Aorta (tissue), 5 donors: Measurements from ENCODE around the gene LIN7A. TPM values are rescaled to one million over a fixed set of nuclear protein-coding genes. Genes with fewer than 3 reads are reported as not detected.

ENCODE experiments used
- ATAC-seq: fragments of 200-7000 bp; cut with Tn5 transposase; one replicate; pipeline ENCODE4 v1.9.1; 2022; ENCODE audit warnings: moderate library complexity; ENCODE audit not compliant: low FRiP score
- DNase-seq, 2 donors: peaks; one replicate each; pipeline ENCODE4 v3.0.0-alpha.2; 2020
- H3K27ac ChIP-seq, 2 donors: one replicate each; pipeline ENCODE4 v1.5.1; 2013; ENCODE audit warnings: low read length in 2 of 2, mild to moderate bottlenecking in 2 of 2, moderate library complexity in 2 of 2, control low read depth in 1 of 2, inconsistent platforms in 1 of 2, low read depth in 1 of 2
- H3K27me3 ChIP-seq, 2 donors: one replicate each; pipeline ENCODE4 v1.6.1; 2013; ENCODE audit warnings: control low read depth in 1 of 2, low read length in 1 of 2, mild to moderate bottlenecking in 1 of 2, moderate library complexity in 1 of 2; ENCODE audit not compliant: insufficient read depth in 2 of 2, control insufficient read depth in 1 of 2
- H3K36me3 ChIP-seq, 2 donors: one replicate each; pipeline ENCODE4 v1.6.1; 2013; ENCODE audit warnings: control low read depth in 1 of 2, low read length in 1 of 2, mild to moderate bottlenecking in 1 of 2; ENCODE audit not compliant: insufficient read depth in 2 of 2, control insufficient read depth in 1 of 2
- H3K4me1 ChIP-seq, 2 donors: one replicate each; pipeline ENCODE4 v1.6.1; 2013; ENCODE audit warnings: low read length in 2 of 2, control low read depth in 1 of 2, mild to moderate bottlenecking in 1 of 2, moderate library complexity in 1 of 2; ENCODE audit not compliant: insufficient read depth in 2 of 2, control insufficient read depth in 1 of 2
- H3K4me3 ChIP-seq, 2 donors: one replicate each; pipeline ENCODE4 v1.5.1; 2013; ENCODE audit warnings: low read length in 2 of 2, control low read depth in 1 of 2, mild to moderate bottlenecking in 1 of 2
- H3K9me3 ChIP-seq: one replicate; pipeline ENCODE4 v1.6.1; 2013; ENCODE audit warnings: mild to moderate bottlenecking, low read length; ENCODE audit not compliant: control insufficient read depth
- WGBS, 2 donors: extraction: QIAGEN DNeasy Blood & Tissue Kit; methylation state at CpG; one replicate each; pipeline ENCODE4 v1.1.7; 2013; 5-methylcytosine and 5-hydroxymethylcytosine counted together
- intact Hi-C, 2 donors: fragments of 100-400 bp; cut with DNase I; formaldehyde crosslinking; loops; one replicate each; pipeline versions ENCODE4 v1.14.2 to v1.15.0; 2022
- polyA plus RNA-seq, 2 donors: library from polyadenylated mRNA; stranded (reverse); fragments of 200-250 nt; gene quantifications; one replicate each; pipeline ENCODE4 v1.2.3, GENCODE V29; 2013
- total RNA-seq, 2 donors: library from RNA; stranded (reverse); fragmentation: NEBNext Ultra II Directional; extraction: Animal tissue kit (Norgen Biotek cat#: 25700); gene quantifications; one replicate each; pipeline ENCODE4 v1.2.1, GENCODE V29; 2021
- donor health status: healthy with polysubstance abuse.
- donor health status: Bipolar disorder and iron deficiency.
- donor health status: DM: no; HTN: no; CAD: no.
- donor health status: DM: no; HTN: no; CAD: no.
- donor health status: DM: yes; HTN: yes; CAD: no.

Gene LIN7A
- total and polyA plus RNA-seq, 4 donors: 0.08 to 5.8 (median 3.5) TPM

- Histone ChIP-seq H3K27me3 (no peaks in the 10 kb centered on the region), H3K36me3 (no peaks in the 10 kb centered on the region), H3K27ac (no peak overlapping the region), H3K4me3 (no peak overlapping the region), H3K4me1 (no peaks in the 10 kb centered on the region), H3K9me3 (no peaks in the 10 kb centered on the region)
- ATAC-seq (no peak), DNase-seq (no peak)
- intact Hi-C loops: no loop called here
Measured at GRCh38 chr12:80872053-80872452, 65.7 kb downstream of the LIN7A start.

GRCh38 chr12:80869264-80869663, 68.5 kb downstream of the LIN7A start:
- Histone ChIP-seq H3K4me3 (no peak overlapping the region), H3K9me3 (peaks cover 1% of the 10 kb centered on the region), H3K4me1 (no peaks in the 10 kb centered on the region), H3K27ac (no peak overlapping the region), H3K27me3 (no peaks in the 10 kb centered on the region), H3K36me3 (no peaks in the 10 kb centered on the region)
- no peak for DNase-seq
- 68 to 71% methylated on average over 2 of the region's 2 CpGs for WGBS, 2 donors
- intact Hi-C loops: no loop called here
- ATAC-seq: no peak

GRCh38 chr12:80868576-80868975, 69.2 kb downstream of the LIN7A start:
- Histone ChIP-seq H3K4me1 (no peaks in the 10 kb centered on the region), H3K4me3 (no peak overlapping the region), H3K9me3 (peaks cover 1% of the 10 kb centered on the region), H3K27ac (no peak overlapping the region), H3K27me3 (no peaks in the 10 kb centered on the region), H3K36me3 (no peaks in the 10 kb centered on the region)
- intact Hi-C loops: no loop called here
- 84 to 85% methylated on average over 1 of the region's 1 CpG for WGBS, 2 donors
- no peak for ATAC-seq
- no peak for DNase-seq

- intact Hi-C loops: no loop called here
- no peaks in the 10 kb centered on the region for H3K36me3 ChIP-seq
- 59 to 72% methylated on average over 3 of the region's 3 CpGs for WGBS, 2 donors
- H3K4me3 ChIP-seq: no peak overlapping the region
- no peaks in the 10 kb centered on the region for H3K27me3 ChIP-seq
- H3K9me3 ChIP-seq: peaks cover 1% of the 10 kb centered on the region
- no peak for DNase-seq
- no peaks in the 10 kb centered on the region for H3K4me1 ChIP-seq
- ATAC-seq: no peak
- H3K27ac ChIP-seq: no peak overlapping the region
Measured at GRCh38 chr12:80867941-80868340, 69.8 kb downstream of the LIN7A start.

GRCh38 chr12:80864046-80864735, 73.5 kb downstream of the LIN7A start:
- Histone ChIP-seq H3K4me1 (no peaks in the 10 kb centered on the region), H3K27me3 (no peaks in the 10 kb centered on the region), H3K27ac (no peak overlapping the region), H3K36me3 (no peaks in the 10 kb centered on the region), H3K4me3 (no peak overlapping the region), H3K9me3 (peaks cover 1% of the 10 kb centered on the region)
- intact Hi-C loops: no loop called here
- DNase-seq: no peak
- ATAC-seq: no peak
- WGBS, 2 donors: 73 to 80% methylated on average over 4 of the region's 4 CpGs

- Histone ChIP-seq H3K9me3 (peaks cover 1% of the 10 kb centered on the region), H3K27me3 (no peaks in the 10 kb centered on the region), H3K4me3 (no peak overlapping the region), H3K36me3 (no peaks in the 10 kb centered on the region), H3K27ac (no peak overlapping the region), H3K4me1 (no peaks in the 10 kb centered on the region)
- intact Hi-C loops: no loop called here
- ATAC-seq (no peak), DNase-seq (no peak)
- WGBS, 2 donors: 88 to 90% methylated on average over 4 of the region's 4 CpGs
Measured at GRCh38 chr12:80862531-80862930, 75.2 kb downstream of the LIN7A start.

GRCh38 chr12:80861641-80862378, 75.9 kb downstream of the LIN7A start:
- no peak overlapping the region for H3K27ac ChIP-seq
- H3K4me1 ChIP-seq: no peaks in the 10 kb centered on the region
- no peaks in the 10 kb centered on the region for H3K9me3 ChIP-seq
- no peaks in the 10 kb centered on the region for H3K27me3 ChIP-seq
- no peak overlapping the region for H3K4me3 ChIP-seq
- intact Hi-C loops: no loop called here
- no peaks in the 10 kb centered on the region for H3K36me3 ChIP-seq
- DNase-seq (no peak), ATAC-seq (no peak)
- WGBS, 2 donors: 71 to 77% methylated on average over 2 of the region's 2 CpGs

- Histone ChIP-seq H3K36me3 (no peaks in the 10 kb centered on the region), H3K4me1 (no peaks in the 10 kb centered on the region), H3K27ac (no peak overlapping the region), H3K4me3 (no peak overlapping the region), H3K9me3 (no peaks in the 10 kb centered on the region), H3K27me3 (no peaks in the 10 kb centered on the region)
- WGBS, 2 donors: 87 to 88% methylated on average over 5 of the region's 5 CpGs
- ATAC-seq (no peak), DNase-seq (no peak)
- intact Hi-C loops: no loop called here
Measured at GRCh38 chr12:80860928-80861327, 76.8 kb downstream of the LIN7A start.

- H3K27me3 ChIP-seq: no peaks in the 10 kb centered on the region
Measured at GRCh38 chr12:80860206-80860605, 77.5 kb downstream of the LIN7A start.

More at GRCh38 chr12:80860206-80860605, 77.5 kb downstream of the LIN7A start:
- ATAC-seq (no peak), DNase-seq (no peak)
- WGBS, 2 donors: 73 to 78% methylated on average over 2 of the region's 2 CpGs
- Histone ChIP-seq H3K9me3 (no peaks in the 10 kb centered on the region), H3K36me3 (no peaks in the 10 kb centered on the region), H3K27ac (no peak overlapping the region), H3K4me1 (no peaks in the 10 kb centered on the region), H3K4me3 (no peak overlapping the region)
- intact Hi-C loops: no loop called here
